ENCODE results near the gene TOR2A. TPM values are rescaled to one million over a fixed set of nuclear protein-coding genes. Genes with fewer than 3 reads are reported as not detected.

TOR2A gene
- total and polyA plus RNA-seq, 9 donors = 2.8 to 12.6 (median 9.9) TPM

- no peak overlapping the region for H3K4me3 ChIP-seq
- no peaks in the 10 kb centered on the region for H3K9me3 ChIP-seq
- no peak overlapping the region for H3K27ac ChIP-seq
- no peaks in the 10 kb centered on the region for H3K36me3 ChIP-seq
- no peak for DNase-seq
- no peaks in the 10 kb centered on the region for H3K27me3 ChIP-seq
- WGBS, 3 donors = 80 to 87% (median 85%) methylated on average over 18 of the region's 18 CpGs
- TF ChIP-seq EP300 (IDR thresholded peaks at IDR 0.05) (no peak), POLR2A (IDR thresholded peaks at IDR 0.05) (no peak), CTCF (IDR thresholded peaks at IDR 0.05) (no peak)
- intact Hi-C loops (cut with DNase I) = no loop called here
- no peaks in the 10 kb centered on the region for H3K4me1 ChIP-seq (ENCODE audit: insufficient read depth)
Observed at GRCh38 chr9:127777368-127777980, 42.4 kb upstream of the TOR2A start.

GRCh38 chr9:127776924-127777289 is 41.8 kb upstream of the TOR2A start:
- no peak for DNase-seq
- H3K9me3 ChIP-seq = no peaks in the 10 kb centered on the region
- H3K4me3 ChIP-seq = no peak overlapping the region
- no peak for TF ChIP-seq POLR2A (IDR thresholded peaks at IDR 0.05)
- no peak for TF ChIP-seq CTCF (IDR thresholded peaks at IDR 0.05)
- TF ChIP-seq EP300 (IDR thresholded peaks at IDR 0.05) = no peak
- no peaks in the 10 kb centered on the region for H3K36me3 ChIP-seq
- no peaks in the 10 kb centered on the region for H3K27me3 ChIP-seq
- intact Hi-C loops (cut with DNase I) = no loop called here
- no peaks in the 10 kb centered on the region for H3K4me1 ChIP-seq (ENCODE audit: insufficient read depth)
- no peak overlapping the region for H3K27ac ChIP-seq
- 75 to 78% (median 76%) methylated on average over 5 of the region's 5 CpGs for WGBS, 3 donors

GRCh38 chr9:127776195-127776923 is 41.3 kb upstream of the TOR2A start:
- no peak overlapping the region for H3K27ac ChIP-seq

GRCh38 chr9:127773981-127774380 is 38.9 kb upstream of the TOR2A start:
- 90 to 96% (median 93%) methylated on average over 10 of the region's 10 CpGs for WGBS, 3 donors
- Histone ChIP-seq H3K9me3 (no peaks in the 10 kb centered on the region), H3K4me1 (ENCODE audit: insufficient read depth) (peaks cover 7% of the 10 kb centered on the region), H3K27ac (no peak overlapping the region), H3K4me3 (no peak overlapping the region), H3K27me3 (no peaks in the 10 kb centered on the region), H3K36me3 (no peaks in the 10 kb centered on the region)
- TF ChIP-seq CTCF (IDR thresholded peaks at IDR 0.05) = no peak
- intact Hi-C loops (cut with DNase I) = no loop called here
- DNase-seq = no peak

More at GRCh38 chr9:127776195-127776923, 41.3 kb upstream of the TOR2A start:
- Histone ChIP-seq H3K9me3 (no peaks in the 10 kb centered on the region), H3K4me3 (no peak overlapping the region), H3K36me3 (no peaks in the 10 kb centered on the region), H3K4me1 (ENCODE audit: insufficient read depth) (peaks cover 2% of the 10 kb centered on the region), H3K27me3 (no peaks in the 10 kb centered on the region)
- 75 to 76% (median 76%) methylated on average over 15 of the region's 15 CpGs for WGBS, 3 donors
- TF ChIP-seq EP300 (IDR thresholded peaks at IDR 0.05) (no peak), POLR2A (IDR thresholded peaks at IDR 0.05) (no peak), CTCF (IDR thresholded peaks at IDR 0.05) (no peak)
- intact Hi-C loops (cut with DNase I) = no loop called here
- DNase-seq = no peak

All from ovary (tissue), 9 donors.